ENCODE results near the gene KIAA0513.

Gene KIAA0513

DNA sequence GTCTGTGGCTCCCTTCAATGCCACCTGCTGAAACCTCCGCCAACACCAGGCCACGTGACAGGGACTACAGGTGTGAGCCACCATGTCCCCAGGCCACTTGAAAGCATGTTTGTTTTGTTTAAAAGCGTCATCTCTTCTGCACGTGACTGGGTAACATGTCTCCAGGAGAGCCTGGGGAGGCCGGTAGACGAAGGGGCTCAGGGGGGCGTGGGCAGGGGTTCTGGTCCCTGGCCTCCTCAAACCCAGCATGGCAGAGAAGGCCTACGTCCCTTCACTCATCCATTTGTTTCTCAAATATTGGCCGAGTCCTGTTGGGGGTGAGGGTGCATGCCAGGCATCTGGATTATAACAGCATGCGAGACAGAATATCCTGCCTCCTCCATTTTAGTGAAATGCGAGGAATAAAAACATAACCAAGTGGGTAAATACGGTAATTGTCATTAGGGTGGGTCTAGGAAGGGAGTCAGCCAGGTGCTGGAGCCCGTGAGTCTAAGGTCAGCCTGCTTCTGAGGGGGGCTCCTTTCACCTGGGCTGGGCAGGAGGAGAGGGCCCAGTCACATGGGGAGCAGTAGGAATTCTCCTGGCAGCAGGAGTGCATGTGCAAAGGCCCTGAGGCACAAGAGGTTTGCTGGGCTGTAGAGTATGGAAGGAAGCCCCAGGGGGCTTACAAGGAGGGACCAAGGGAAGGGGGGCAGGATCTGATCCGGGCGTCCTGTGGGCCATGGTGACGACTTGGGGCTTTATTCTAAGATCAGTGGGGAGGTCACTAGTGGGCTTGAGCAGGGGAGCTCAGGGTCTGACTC is 111.4 kb downstream of the KIAA0513 start:
- H3K4me1 ChIP-seq (ENCODE audit: control insufficient read depth, insufficient read depth, low read length): no peaks in the 10 kb centered on the region
- no peaks in the 10 kb centered on the region for H3K27me3 ChIP-seq (ENCODE audit: control insufficient read depth, insufficient read depth, low read length)
- no peak overlapping the region for H3K4me3 ChIP-seq (ENCODE audit: low read depth, low read length)
- H3K9me3 ChIP-seq (ENCODE audit: control insufficient read depth, insufficient read depth, low read length): no peaks in the 10 kb centered on the region
- H3K36me3 ChIP-seq (ENCODE audit: control insufficient read depth, insufficient read depth, low read length): no peaks in the 10 kb centered on the region
- no peak overlapping the region for H3K27ac ChIP-seq (ENCODE audit: low read depth, low read length)
- no peak overlapping the region for H3K9ac ChIP-seq (ENCODE audit: low read depth, low read length)

DNA sequence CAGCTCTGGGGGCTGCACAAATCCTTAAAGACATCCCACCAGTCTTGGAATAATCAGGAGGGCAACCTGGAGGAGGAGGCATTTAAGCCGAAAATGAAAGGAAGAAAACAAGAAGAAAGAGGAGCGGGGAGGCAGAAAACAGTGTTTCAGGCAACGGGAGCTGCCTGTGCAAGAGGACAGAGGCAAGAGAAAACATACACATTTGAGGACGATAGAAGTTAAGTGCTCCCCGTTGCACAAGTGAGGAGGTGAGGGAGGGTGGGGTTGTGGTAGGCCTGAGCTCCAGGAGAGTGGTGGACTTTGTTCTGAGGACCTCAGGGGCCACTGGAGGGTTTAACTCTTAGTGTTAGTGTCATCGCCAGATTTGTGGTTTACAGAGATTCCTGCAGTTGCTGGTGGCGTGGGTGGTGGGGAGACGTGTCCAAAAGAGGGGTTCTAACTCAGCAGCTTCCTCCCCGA is 112.3 kb downstream of the KIAA0513 start:
- H3K4me3 ChIP-seq (ENCODE audit: low read depth, low read length): no peak overlapping the region
- H3K9me3 ChIP-seq (ENCODE audit: control insufficient read depth, insufficient read depth, low read length): no peaks in the 10 kb centered on the region
- H3K27ac ChIP-seq (ENCODE audit: low read depth, low read length): no peak overlapping the region
- no peaks in the 10 kb centered on the region for H3K36me3 ChIP-seq (ENCODE audit: control insufficient read depth, insufficient read depth, low read length)
- H3K27me3 ChIP-seq (ENCODE audit: control insufficient read depth, insufficient read depth, low read length): no peaks in the 10 kb centered on the region
- no peak overlapping the region for H3K9ac ChIP-seq (ENCODE audit: low read depth, low read length)
- H3K4me1 ChIP-seq (ENCODE audit: control insufficient read depth, insufficient read depth, low read length): no peaks in the 10 kb centered on the region

DNA sequence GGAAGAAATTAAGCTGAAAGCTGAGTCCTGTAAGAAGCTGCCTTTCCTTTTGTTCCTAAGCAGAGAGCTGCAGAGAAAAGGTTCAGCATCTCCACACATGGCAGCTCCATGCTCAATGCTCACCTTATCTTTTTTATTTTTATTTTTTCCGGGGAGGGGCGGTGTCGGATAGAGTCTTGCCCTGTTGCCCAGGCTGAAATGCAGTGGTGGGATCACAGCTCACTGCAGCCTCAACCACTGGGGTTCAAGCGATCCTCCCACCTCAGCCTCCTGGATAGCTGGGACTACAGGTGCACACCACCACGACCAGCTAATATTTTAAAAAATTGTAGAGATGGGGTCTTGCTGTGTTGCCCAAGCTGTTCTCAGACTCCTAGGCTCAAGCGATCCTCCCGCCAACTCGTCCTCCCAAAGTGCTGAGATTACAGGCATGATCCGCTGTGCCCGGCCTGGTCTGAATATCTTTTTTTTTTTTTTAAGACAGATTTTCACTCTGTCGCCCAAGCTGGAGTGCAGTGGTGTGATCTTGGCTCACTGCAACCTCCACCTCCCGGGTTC is 112.9 kb downstream of the KIAA0513 start:
- Histone ChIP-seq H3K9me3 (ENCODE audit: control insufficient read depth, insufficient read depth, low read length) (no peaks in the 10 kb centered on the region), H3K4me1 (ENCODE audit: control insufficient read depth, insufficient read depth, low read length) (no peaks in the 10 kb centered on the region), H3K27ac (ENCODE audit: low read depth, low read length) (no peak overlapping the region), H3K9ac (ENCODE audit: low read depth, low read length) (no peak overlapping the region), H3K36me3 (ENCODE audit: control insufficient read depth, insufficient read depth, low read length) (no peaks in the 10 kb centered on the region), H3K4me3 (ENCODE audit: low read depth, low read length) (no peak overlapping the region), H3K27me3 (ENCODE audit: control insufficient read depth, insufficient read depth, low read length) (no peaks in the 10 kb centered on the region)

DNA sequence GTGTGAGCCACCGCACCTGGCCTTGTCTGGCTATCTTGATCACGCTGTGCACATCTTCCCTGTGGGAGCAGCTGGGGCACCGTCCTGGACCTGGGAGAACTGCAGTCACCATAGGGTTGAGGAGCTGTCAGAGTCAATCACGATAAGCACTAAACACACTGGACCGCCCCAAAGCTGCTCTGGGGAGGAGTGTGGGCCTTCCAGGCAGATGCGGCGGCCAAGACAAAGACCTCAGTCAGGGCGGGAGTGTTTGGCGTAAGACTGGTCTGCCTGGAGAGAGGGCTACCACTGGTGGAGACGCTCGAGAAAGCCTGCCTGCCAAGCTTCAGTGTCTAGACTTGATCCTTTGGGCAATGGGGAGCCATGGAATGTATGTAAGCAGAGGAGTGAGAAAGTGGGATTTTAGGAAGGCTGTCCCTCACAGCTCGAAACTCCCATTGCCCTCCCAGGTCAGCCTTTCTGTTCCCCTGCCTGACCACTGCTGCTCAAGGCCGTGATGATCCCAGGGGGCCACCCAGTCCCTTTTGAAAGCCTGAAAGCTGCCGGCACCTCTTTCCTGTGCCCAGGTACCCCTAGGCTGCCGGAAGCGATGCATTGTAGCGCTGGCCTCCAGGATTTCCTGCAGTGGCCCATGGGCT is 114.0 kb downstream of the KIAA0513 start:
- Histone ChIP-seq H3K4me1 (ENCODE audit: control insufficient read depth, insufficient read depth, low read length) (no peaks in the 10 kb centered on the region), H3K9me3 (ENCODE audit: control insufficient read depth, insufficient read depth, low read length) (no peaks in the 10 kb centered on the region)

DNA sequence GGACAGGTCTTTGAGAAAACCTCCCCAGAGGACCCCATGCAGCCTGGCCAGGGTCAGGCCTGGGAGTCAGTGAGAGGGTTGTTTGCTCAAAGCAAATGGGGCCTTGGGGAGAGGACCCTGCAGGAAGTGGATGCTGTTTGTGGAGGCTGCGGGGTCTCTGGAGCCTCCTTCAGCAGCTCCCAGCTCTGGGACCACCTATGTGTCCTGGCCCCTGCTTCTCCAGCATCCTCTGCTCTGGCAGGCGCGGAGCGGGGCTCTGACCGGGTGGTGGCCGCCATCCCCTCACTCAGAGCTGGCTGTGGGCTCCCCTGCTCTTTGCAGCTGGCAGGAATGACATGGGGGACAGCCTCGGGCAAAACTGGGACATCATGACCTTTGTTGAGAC is 114.5 kb downstream of the KIAA0513 start:
- H3K4me3 ChIP-seq (ENCODE audit: low read depth, low read length): no peak overlapping the region
- H3K4me1 ChIP-seq (ENCODE audit: control insufficient read depth, insufficient read depth, low read length): 0 out of 2 replicates have a peak, but pooled peaks cover under 1% of the 10 kb centered on the region
- no peaks in the 10 kb centered on the region for H3K36me3 ChIP-seq (ENCODE audit: control insufficient read depth, insufficient read depth, low read length)

More for the DNA sequence above, 114.0 kb downstream of the KIAA0513 start:
- Histone ChIP-seq H3K9ac (ENCODE audit: low read depth, low read length) (no peak overlapping the region), H3K27me3 (ENCODE audit: control insufficient read depth, insufficient read depth, low read length) (no peaks in the 10 kb centered on the region), H3K27ac (ENCODE audit: low read depth, low read length) (no peak overlapping the region), H3K36me3 (ENCODE audit: control insufficient read depth, insufficient read depth, low read length) (no peaks in the 10 kb centered on the region), H3K4me3 (ENCODE audit: low read depth, low read length) (no peak overlapping the region)

DNA sequence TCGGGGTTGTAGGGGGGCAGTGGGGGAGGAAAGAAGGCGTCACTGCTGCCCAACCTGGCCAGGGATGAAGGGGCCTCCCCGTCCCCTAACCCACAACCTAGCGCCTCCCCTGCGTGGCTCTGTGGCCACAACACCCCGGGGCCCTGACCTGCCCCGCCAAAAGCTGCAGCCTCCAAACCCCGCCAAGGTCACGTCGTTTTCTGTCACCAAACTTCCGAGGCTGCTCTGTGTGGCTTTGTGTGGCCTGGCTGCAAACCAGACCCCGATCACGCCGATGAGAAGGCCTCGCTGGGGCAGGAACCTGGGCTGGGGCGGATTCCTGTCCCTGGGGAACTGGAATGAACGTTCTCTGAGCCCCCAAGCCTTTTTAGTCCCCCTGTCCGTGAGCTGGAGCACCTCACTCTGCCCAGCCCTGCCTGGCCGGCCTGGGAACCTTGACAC is 115.2 kb downstream of the KIAA0513 start:
- Histone ChIP-seq H3K27ac (ENCODE audit: low read depth, low read length) (no peak overlapping the region), H3K27me3 (ENCODE audit: control insufficient read depth, insufficient read depth, low read length) (no peaks in the 10 kb centered on the region), H3K9ac (ENCODE audit: low read depth, low read length) (no peak overlapping the region), H3K36me3 (ENCODE audit: control insufficient read depth, insufficient read depth, low read length) (no peaks in the 10 kb centered on the region), H3K9me3 (ENCODE audit: control insufficient read depth, insufficient read depth, low read length) (no peaks in the 10 kb centered on the region), H3K4me3 (ENCODE audit: low read depth, low read length) (no peak overlapping the region), H3K4me1 (ENCODE audit: control insufficient read depth, insufficient read depth, low read length) (0 out of 2 replicates have a peak, but pooled peaks cover 4% of the 10 kb centered on the region)

More for the DNA sequence above, 114.5 kb downstream of the KIAA0513 start:
- Histone ChIP-seq H3K27ac (ENCODE audit: low read depth, low read length) (no peak overlapping the region), H3K9ac (ENCODE audit: low read depth, low read length) (no peak overlapping the region), H3K9me3 (ENCODE audit: control insufficient read depth, insufficient read depth, low read length) (no peaks in the 10 kb centered on the region), H3K27me3 (ENCODE audit: control insufficient read depth, insufficient read depth, low read length) (no peaks in the 10 kb centered on the region)
